Ecto neural progenitor cell (in vitro differentiated cells): Measurements from ENCODE around the gene C5.

ENCODE experiments used
- DNase-seq: peaks from one replicate; pipeline ENCODE4 v3.0.0-alpha.2; 2018; ENCODE audit warnings: low spot score

C5 gene

GRCh38 chr9:120924698-120925534 is 125.2 kb downstream of the C5 start:
- DNase-seq: no peak

- DNase-seq: no peak
Measured at GRCh38 chr9:120923620-120924328, 126.3 kb downstream of the C5 start.

GRCh38 chr9:120922404-120923195 is 127.5 kb downstream of the C5 start:
- no peak for DNase-seq

- no peak for DNase-seq
Measured at GRCh38 chr9:120921661-120922181, 128.4 kb downstream of the C5 start.

GRCh38 chr9:120920806-120921178 is 129.3 kb downstream of the C5 start:
- no peak for DNase-seq

- DNase-seq: no peak
Measured at GRCh38 chr9:120919843-120920805, 130.0 kb downstream of the C5 start.

GRCh38 chr9:120918931-120919842 is 130.9 kb downstream of the C5 start:
- DNase-seq: no peak

GRCh38 chr9:120917929-120918762 is 131.9 kb downstream of the C5 start:
- no peak for DNase-seq

GRCh38 chr9:120916991-120917880 is 132.8 kb downstream of the C5 start:
- DNase-seq: no peak

- no peak for DNase-seq
Measured at GRCh38 chr9:120916588-120916987, 133.5 kb downstream of the C5 start.

GRCh38 chr9:120915854-120916470 is 134.1 kb downstream of the C5 start:
- DNase-seq: no peak

- no peak for DNase-seq
Measured at GRCh38 chr9:120914953-120915352, 135.1 kb downstream of the C5 start.

- DNase-seq: no peak
Measured at GRCh38 chr9:120914396-120914795, 135.7 kb downstream of the C5 start.

- DNase-seq: no peak
Measured at GRCh38 chr9:120913647-120914264, 136.3 kb downstream of the C5 start.

- DNase-seq: no peak
Measured at GRCh38 chr9:120912958-120913646, 137.0 kb downstream of the C5 start.

- no peak for DNase-seq
Measured at GRCh38 chr9:120911295-120911837, 138.7 kb downstream of the C5 start.
